ENCODE results near the gene PPAN.
A peak's percentile ranks its signal among the peaks of the same experiment; 100 is the strongest.

GRCh38 chr19:10114651-10115391 is 8.7 kb downstream of the PPAN start:
- TF ChIP-seq POLR2A (IDR thresholded peaks at IDR 0.05; ENCODE audit: low read depth, low read length): peak; percentile 31; the same call in 1 of the 2 replicates
- peak; percentile 29 for TF ChIP-seq POLR2AphosphoS5 (IDR thresholded peaks at IDR 0.05; ENCODE audit: low read depth, low read length)
- no peak for TF ChIP-seq TAF1 (IDR thresholded peaks at IDR 0.05; ENCODE audit: low read depth, low read length)
- no peak for TF ChIP-seq PAX5 (IDR thresholded peaks at IDR 0.05; ENCODE audit: insufficient read depth, low read length, severe bottlenecking)
- 0 out of 2 replicates have a peak, but pooled peaks have one; percentile 13 for TF ChIP-seq POU2F2 (IDR thresholded peaks at IDR 0.05; ENCODE audit: low read depth, low read length)

Measured in GM12891 (cell line).